Activated T-helper 9 cell treated with anti-CD3 and anti-CD28 coated beads, Interleukin-2, amount 50 U/mL, for 16 hours (primary cell): ENCODE measurements around the gene C6orf89.
"Not testable (repeated sequence)": the region's sequence is repeated elsewhere in the genome, so short reads cannot be mapped to it uniquely, and the experiment has no call there.

Source experiments
- DNase-seq: peaks from one replicate; pipeline ENCODE4 v3.0.0-alpha.2; 2020; ENCODE audit warnings: low read depth

C6orf89 gene

DNA sequence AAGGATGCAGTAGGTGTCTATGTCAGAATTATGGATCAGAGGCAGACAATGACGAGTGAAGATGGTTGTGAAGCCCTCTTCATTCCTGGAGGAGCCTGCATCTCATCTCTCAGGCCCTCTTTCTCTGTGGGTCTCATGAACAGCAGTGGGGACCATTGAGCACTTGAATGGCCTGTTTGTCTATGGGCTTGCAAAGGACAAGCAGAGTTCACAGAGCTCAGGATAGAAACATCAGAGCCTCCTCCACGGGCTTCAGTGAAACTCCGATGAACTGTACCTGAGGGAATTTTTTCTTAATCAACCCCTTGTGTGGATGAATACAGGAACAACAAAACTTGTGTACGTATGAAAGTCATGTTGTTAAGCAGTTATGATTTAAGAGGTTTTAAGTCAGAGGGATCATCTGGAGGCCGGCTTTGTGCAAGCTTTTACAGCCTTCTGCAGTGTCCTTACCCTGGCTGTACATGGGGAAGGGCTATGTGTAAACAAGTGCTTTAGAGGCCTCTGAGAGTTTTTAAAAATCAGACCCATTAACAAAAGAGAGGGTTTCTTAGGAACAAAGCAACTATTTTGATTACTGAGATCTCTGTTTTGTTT lies 39.1 kb downstream of the C6orf89 start:
- no peak for DNase-seq

- DNase-seq: no peak
These were observed 40.1 kb downstream of the C6orf89 start for GRCh38 chr6:36925809-36926208.

DNA sequence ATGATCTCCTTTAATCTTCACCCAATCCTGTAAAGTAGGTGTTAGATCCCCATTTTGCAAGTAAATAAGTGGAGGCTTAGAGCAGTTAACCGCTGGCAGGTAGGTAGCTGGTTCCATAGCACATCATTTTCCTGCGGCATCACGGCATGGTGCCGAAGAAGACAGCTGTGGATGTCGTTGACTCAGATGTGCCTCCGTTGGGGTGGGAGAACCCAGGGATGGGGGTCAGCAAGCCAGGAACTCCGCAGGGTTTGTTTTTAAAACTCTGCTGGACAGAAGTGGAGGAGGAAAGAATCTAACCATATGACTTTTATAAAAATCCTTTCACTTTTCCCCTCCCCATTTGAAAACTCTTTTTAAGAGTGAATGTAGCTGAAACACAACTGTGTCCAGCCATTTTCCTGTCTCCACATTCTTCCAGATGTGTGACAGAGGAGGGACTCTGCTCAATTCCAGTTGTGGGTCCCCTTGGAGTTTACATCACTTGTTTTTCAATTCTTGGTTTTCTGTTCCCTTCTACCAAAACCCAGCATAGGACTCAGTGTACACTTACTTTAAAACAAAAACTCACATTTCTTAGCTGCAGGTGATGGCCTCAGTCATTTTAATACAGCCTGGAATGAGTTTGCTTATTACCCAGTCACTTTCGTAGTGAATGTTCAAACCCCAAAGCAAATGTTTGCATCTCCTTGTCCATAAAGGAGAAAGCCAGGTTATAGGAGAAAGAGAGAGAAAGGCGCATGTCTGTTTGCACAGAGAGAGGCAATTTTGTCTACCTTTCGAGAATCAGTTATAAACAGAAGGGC lies 41.2 kb downstream of the C6orf89 start:
- DNase-seq: no peak

- DNase-seq: no peak
These were observed 42.2 kb downstream of the C6orf89 start for GRCh38 chr6:36927691-36928546.

DNA sequence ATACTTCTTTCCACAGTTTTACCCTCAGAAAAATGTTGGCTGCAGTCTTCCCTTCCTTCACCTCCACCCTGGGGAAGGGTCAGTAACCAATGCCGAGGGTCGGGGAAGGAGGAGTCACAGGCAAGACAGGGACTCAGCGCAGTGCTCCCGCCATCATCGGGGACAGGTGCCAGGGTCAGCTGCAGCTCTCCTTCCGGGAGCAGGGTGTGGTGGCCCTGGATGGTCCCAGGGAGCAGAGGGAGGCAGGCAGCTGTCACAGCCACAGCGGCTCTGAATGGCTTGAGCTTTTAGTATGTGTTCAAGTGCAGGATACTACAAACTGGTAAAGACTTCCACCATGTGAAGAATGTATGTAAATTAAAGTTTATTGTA lies 42.8 kb downstream of the C6orf89 start:
- no peak for DNase-seq

DNA sequence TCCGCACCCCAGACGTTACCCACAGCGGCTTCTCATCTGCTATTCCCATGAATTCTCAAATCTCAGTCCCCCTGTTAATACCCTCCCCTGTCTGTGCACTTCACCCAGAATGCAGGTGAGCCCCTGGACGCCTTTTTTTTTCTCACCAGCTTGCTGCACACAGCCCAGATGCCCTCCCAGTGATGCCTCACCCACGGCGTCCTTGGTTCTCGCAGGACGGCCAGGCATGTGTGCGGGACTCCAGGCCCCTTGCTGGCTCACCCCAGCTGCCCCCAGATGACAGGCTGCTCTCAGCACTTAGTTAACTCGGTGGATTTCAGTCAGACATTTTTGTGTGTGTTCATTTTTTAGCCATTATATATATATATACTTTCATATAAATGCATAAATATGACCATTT lies 43.4 kb downstream of the C6orf89 start:
- DNase-seq: no peak

- DNase-seq: no peak
These were observed 43.9 kb downstream of the C6orf89 start for GRCh38 chr6:36929607-36930006.

DNA sequence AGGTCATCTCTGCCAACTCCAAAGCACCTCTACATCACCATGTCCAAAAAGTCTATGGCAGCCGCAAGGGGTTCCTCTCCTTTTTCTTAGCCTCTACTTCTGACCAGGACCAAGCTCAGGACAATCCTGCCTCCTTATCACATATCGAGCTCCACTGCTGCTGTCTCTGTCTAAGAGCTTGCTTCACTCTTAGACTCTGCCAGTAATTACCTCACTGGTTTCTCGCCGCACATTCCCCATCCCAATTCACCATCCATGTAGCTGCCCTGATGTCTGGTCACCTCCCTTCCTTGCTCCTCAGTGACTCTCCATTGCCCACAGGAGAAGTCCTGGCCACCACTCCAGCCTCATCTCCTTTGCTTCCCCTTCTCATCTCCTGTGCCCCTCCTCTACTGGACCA lies 44.7 kb downstream of the C6orf89 start:
- no peak for DNase-seq

DNA sequence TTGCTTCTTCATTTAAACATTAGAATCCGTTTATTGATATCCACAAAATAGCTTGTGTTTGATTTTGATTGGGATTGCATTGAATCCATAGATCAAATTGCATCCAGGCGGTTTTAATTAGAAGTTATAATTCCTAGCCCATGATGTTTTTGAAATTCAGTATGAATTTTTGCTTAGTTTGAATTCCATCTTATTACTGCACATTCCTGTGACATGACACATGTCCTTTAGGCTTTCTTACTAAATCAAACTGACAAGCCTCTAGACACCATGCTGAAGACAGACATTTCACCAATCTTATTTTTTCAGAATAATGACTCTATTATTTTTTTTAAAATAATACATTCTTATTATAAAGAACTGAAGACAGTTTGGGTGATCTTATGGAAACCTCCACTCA lies 47.4 kb downstream of the C6orf89 start:
- no peak for DNase-seq

DNA sequence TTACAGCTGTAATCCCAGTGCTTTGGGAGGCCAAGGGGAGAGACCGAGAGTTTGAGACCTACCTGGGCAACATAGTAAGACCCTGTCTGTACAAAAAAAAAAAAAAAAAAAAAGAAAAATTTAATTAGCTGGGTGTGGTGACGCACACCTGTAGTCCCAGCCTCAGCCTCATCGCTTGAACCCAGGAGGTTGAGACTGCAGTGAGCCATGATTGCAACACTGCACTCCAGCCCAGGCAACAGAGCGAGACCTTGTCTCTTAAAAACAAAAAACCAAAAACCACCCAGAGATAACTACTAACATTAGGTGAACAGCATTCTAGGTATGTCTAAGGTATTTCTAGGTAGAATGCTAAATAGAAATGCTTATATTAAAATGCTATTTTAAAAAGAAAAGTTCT lies 47.8 kb downstream of the C6orf89 start:
- no peak for DNase-seq

DNA sequence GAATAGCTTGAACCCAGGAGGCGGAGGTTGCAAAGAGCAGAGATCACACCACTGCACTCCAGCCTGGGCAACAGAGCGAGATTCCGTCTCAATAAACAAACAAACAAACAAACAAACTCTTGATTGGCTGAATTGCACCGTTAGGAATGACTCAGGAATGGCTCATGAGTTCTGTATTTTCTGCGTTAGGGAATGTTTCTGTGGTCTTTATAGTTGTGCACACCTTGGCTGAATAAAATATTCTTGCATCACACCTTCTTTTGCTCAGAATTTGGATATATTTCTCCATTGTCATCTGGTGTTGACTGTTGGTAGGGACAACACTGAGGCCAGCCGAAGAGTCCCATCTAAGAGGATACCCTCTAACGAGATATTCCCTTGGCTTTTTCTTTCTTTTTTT lies 49.1 kb downstream of the C6orf89 start:
- no peak for DNase-seq

- DNase-seq: no peak
These were observed 51.1 kb downstream of the C6orf89 start for GRCh38 chr6:36936824-36937223.

DNA sequence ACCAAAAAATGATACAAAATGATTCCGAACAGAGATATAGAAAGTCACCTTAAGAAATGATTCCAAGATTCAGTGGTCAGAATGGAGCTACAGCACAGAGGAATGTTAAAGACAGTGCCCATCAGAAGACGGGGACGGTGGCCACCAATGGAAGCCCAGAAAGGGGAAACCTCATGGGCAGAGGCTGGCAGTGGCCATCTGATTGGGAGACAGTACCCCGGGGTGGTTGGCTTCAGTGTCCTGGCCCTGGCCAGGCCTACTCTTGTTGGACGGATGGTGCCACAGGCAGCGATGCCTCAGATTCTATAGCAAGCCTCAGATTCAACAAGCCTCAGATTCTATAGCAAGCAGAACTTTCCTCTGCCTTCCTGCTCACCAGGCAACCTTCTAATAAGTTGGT lies 52.1 kb downstream of the C6orf89 start:
- DNase-seq: no peak

DNA sequence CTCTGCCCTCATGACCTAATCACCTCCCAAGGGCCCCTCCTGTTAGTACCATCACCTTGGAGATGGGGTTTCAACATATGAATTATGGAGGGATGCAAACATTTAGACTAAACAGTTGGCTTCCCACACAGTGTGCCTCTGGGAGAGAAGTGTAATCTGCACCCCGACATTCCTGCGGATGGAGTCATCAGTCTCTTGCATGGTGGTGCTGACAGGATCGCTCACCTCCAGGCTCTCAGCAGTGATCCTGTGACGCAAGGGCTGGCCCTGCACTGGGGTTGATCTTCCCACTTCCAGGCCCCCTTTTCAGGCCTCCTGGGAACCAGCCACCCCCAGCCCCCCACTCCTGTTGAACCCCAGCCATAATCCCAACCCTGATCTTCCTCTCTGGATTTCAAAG lies 52.8 kb downstream of the C6orf89 start:
- no peak for DNase-seq

- DNase-seq: not testable (repeated sequence)
These were observed 53.3 kb downstream of the C6orf89 start for GRCh38 chr6:36939005-36939404.

- DNase-seq: no peak
These were observed 54.3 kb downstream of the C6orf89 start for GRCh38 chr6:36940027-36940426.

- not testable (repeated sequence) for DNase-seq
These were observed 55.8 kb downstream of the C6orf89 start for GRCh38 chr6:36941561-36941960.

GRCh38 chr6:36942329-36942728 lies 56.6 kb downstream of the C6orf89 start:
- not testable (repeated sequence) for DNase-seq

DNA sequence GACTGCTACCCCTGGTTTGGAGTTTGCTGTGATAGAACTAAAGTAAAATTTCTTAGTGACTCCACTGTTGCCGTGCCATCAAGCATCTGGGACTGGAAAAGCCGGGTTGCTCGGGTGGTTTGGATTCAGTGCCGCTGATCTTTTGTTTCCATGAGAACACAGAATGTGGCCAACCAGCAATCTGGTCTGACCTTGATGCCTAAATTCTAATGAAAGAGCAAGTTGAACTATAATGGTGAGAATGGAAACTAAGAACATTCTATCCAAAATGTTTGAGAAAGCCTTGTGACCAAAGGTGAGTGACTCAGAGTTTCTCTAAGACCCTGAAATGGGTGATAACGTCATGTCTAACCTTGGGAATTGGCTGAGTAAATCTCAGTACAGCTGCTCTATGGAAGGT lies 58.9 kb downstream of the C6orf89 start:
- no peak for DNase-seq

DNA sequence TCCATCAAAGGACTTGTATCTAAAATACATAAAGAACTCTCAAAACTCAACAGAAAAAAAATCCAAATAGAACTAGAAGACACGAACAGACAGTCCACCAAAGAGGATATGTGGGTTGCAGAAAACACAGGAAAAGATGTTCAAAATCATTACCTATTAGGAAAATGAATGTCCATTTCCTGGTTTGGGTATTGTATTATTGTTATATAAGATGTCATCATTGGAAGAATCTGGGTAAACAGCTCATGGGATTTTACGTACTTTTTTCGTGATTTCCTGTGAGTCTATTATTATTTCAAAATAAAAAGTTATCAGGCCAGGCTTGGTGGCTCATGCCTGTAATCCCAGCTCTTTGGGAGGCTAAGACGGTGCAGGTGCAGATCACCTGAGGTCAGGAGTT lies 59.5 kb downstream of the C6orf89 start:
- no peak for DNase-seq

DNA sequence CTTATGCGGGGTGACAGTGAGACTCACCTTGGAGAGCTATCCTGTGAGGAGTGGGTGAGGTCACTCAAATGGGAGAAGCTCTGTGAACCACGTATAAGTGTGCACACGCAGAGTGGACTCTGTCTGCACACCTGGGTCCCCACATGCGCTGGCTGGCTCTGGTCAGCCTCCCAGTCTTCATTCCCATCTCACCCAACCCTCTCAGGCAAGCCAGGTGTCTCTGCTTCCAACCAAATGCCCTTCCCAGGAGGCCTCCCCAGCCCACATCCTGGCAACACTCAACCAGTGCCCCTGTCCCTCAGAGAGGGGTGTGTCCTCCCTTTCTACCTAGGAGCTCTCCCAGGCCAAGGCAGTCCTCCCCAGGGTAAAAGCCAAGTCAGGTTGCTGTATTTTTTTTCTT lies 60.8 kb downstream of the C6orf89 start:
- no peak for DNase-seq

GRCh38 chr6:36947570-36948351 lies 62.0 kb downstream of the C6orf89 start:
- no peak for DNase-seq
